ENCODE data around the gene MED15.

DNA sequence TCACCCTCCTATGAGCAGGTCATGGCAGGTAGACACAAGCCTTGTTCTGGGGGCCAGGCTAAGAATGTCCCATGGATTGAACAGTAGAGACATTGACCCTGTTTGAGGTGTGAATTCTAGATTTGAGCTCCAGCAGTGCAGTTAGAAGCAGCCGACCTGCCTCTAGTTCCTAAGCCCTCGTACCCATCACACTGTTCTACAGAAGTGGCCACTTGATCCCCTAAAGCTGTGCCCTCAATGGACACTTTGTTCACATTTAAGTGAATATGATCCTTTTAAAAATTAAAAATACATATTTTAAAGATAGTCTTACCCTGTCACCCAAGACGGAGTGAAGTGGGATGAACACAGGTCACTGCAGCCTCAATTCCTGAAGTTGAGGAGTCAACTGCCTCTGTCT lies 122.0 kb downstream of the MED15 start:
- TF ChIP-seq, protein P1, sequence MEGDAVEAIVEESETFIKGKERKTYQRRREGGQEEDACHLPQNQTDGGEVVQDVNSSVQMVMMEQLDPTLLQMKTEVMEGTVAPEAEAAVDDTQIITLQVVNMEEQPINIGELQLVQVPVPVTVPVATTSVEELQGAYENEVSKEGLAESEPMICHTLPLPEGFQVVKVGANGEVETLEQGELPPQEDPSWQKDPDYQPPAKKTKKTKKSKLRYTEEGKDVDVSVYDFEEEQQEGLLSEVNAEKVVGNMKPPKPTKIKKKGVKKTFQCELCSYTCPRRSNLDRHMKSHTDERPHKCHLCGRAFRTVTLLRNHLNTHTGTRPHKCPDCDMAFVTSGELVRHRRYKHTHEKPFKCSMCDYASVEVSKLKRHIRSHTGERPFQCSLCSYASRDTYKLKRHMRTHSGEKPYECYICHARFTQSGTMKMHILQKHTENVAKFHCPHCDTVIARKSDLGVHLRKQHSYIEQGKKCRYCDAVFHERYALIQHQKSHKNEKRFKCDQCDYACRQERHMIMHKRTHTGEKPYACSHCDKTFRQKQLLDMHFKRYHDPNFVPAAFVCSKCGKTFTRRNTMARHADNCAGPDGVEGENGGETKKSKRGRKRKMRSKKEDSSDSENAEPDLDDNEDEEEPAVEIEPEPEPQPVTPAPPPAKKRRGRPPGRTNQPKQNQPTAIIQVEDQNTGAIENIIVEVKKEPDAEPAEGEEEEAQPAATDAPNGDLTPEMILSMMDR (conservative IDR thresholded peaks at IDR 0.05; ENCODE audit: low read length): no peak
- TF ChIP-seq EZH2phosphoT487 (IDR thresholded peaks at IDR 0.05; ENCODE audit: borderline replicate concordance): no peak
